ENCODE data around the gene UBE2H.
A peak's percentile ranks its signal among the peaks of the same experiment; 100 is the strongest.

DNA sequence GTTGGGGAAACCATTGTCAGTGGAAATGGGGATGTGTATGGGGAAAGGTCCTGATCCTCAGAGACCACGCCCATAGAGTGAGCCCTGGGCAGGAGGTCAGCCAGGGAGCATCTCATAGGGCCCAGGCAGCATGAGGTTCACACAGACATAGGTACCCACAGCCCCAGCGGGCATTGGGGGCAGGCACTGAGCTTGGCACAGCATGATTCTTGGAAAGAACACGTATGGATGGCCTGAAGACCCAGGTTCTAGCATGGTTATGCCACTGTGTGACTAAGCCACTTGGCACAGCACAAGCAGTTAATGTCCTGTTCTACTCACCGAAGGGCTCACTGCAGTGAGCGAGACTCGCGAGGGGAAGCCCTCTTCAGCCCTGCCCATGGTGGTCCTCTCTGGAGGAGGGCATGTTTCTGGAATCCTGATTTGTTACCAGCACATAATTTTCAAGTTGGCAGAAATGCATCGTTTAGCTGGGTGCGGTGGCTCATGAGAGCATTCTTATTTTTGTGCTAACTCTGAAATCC, 125.2 kb downstream of the UBE2H start:
- TF ChIP-seq, protein P1, sequence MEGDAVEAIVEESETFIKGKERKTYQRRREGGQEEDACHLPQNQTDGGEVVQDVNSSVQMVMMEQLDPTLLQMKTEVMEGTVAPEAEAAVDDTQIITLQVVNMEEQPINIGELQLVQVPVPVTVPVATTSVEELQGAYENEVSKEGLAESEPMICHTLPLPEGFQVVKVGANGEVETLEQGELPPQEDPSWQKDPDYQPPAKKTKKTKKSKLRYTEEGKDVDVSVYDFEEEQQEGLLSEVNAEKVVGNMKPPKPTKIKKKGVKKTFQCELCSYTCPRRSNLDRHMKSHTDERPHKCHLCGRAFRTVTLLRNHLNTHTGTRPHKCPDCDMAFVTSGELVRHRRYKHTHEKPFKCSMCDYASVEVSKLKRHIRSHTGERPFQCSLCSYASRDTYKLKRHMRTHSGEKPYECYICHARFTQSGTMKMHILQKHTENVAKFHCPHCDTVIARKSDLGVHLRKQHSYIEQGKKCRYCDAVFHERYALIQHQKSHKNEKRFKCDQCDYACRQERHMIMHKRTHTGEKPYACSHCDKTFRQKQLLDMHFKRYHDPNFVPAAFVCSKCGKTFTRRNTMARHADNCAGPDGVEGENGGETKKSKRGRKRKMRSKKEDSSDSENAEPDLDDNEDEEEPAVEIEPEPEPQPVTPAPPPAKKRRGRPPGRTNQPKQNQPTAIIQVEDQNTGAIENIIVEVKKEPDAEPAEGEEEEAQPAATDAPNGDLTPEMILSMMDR (IDR thresholded peaks at IDR 0.05 in 2 of 3, conservative IDR thresholded peaks at IDR 0.05 in 1 of 3; ENCODE audit: control insufficient read depth in 2 of 3, extremely low read depth in 1 of 3, insufficient read depth in 1 of 3, low read depth in 3 of 3, low read length in 3 of 3) = no peak
- TF ChIP-seq CBX5 (IDR thresholded peaks at IDR 0.05; ENCODE audit: low read depth) = no peak
- no peak for TF ChIP-seq EZH2 (IDR thresholded peaks at IDR 0.05; ENCODE audit: borderline replicate concordance, control insufficient read depth, low read depth, low read length)
- TF ChIP-seq POLR2A (IDR thresholded peaks at IDR 0.05; ENCODE audit: low read depth, low read length) = peak; percentile 56
- TF ChIP-seq, protein P2, sequence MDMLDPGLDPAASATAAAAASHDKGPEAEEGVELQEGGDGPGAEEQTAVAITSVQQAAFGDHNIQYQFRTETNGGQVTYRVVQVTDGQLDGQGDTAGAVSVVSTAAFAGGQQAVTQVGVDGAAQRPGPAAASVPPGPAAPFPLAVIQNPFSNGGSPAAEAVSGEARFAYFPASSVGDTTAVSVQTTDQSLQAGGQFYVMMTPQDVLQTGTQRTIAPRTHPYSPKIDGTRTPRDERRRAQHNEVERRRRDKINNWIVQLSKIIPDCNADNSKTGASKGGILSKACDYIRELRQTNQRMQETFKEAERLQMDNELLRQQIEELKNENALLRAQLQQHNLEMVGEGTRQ (IDR thresholded peaks at IDR 0.05; ENCODE audit: borderline replicate concordance, low read depth, low read length) = no peak
- TF ChIP-seq DPF2 (IDR thresholded peaks at IDR 0.05) = no peak
- no peak for TF ChIP-seq NR2C1 (IDR thresholded peaks at IDR 0.05)
- TF ChIP-seq, protein P3, sequence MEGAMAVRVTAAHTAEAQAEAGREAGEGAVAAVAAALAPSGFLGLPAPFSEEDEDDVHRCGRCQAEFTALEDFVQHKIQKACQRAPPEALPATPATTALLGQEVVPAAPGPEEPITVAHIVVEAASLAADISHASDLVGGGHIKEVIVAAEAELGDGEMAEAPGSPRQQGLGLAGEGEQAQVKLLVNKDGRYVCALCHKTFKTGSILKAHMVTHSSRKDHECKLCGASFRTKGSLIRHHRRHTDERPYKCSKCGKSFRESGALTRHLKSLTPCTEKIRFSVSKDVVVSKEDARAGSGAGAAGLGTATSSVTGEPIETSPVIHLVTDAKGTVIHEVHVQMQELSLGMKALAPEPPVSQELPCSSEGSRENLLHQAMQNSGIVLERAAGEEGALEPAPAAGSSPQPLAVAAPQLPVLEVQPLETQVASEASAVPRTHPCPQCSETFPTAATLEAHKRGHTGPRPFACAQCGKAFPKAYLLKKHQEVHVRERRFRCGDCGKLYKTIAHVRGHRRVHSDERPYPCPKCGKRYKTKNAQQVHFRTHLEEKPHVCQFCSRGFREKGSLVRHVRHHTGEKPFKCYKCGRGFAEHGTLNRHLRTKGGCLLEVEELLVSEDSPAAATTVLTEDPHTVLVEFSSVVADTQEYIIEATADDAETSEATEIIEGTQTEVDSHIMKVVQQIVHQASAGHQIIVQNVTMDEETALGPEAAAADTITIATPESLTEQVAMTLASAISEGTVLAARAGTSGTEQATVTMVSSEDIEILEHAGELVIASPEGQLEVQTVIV (IDR thresholded peaks at IDR 0.05; ENCODE audit: borderline replicate concordance, partially characterized antibody) = no peak
- no peak for TF ChIP-seq HDAC6 (IDR thresholded peaks at IDR 0.05; ENCODE audit: unreplicated experiment)
- TF ChIP-seq HCFC1 (IDR thresholded peaks at IDR 0.05; ENCODE audit: low read length) = no peak
- TF ChIP-seq, protein P4, sequence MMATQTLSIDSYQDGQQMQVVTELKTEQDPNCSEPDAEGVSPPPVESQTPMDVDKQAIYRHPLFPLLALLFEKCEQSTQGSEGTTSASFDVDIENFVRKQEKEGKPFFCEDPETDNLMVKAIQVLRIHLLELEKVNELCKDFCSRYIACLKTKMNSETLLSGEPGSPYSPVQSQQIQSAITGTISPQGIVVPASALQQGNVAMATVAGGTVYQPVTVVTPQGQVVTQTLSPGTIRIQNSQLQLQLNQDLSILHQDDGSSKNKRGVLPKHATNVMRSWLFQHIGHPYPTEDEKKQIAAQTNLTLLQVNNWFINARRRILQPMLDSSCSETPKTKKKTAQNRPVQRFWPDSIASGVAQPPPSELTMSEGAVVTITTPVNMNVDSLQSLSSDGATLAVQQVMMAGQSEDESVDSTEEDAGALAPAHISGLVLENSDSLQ (IDR thresholded peaks at IDR 0.05) = no peak

All from GM12878 (cell line).